A673 (cell line): ENCODE data around the gene DNAAF6. TPM values are rescaled to one million over a fixed set of nuclear protein-coding genes. Genes with fewer than 3 reads are reported as not detected.
"Not testable (repeated sequence)": the region's sequence is repeated elsewhere in the genome, so short reads cannot be mapped to it uniquely, and the experiment has no call there.

Experiments used
- BruUV-seq: library from RNA; stranded (reverse); fragments of 400-500 nt; replicated peaks from 2 replicates; lab custom pipeline; 2021; lab: Mats Ljungman, UMichigan
- CTCF ChIA-PET: fragments of 300-600 bp; sonication (Branson Sonifier 250); formaldehyde crosslinking; loops from one replicate; lab custom pipeline; 2022; ENCODE audit warnings: antibody characterized with exemption; lab: Charles Lee
- POLR2A ChIA-PET: fragments of 300-600 bp; sonication (Branson Sonifier 250); formaldehyde crosslinking; loops from one replicate; lab custom pipeline; 2022; ENCODE audit warnings: antibody characterized with exemption; ENCODE audit not compliant: low non-redundant PET; lab: Charles Lee
- DNase-seq: peaks from one replicate; pipeline ENCODE4 v3.0.0-alpha.2; 2015; ENCODE audit warnings: low spot score
- H3K27ac ChIP-seq: fragments of 200-600 bp; sonication (generic); 2 replicates; pipeline ENCODE4 v1.5.1; 2016; ENCODE audit warnings: mixed run types, low read depth, mild to moderate bottlenecking, mixed read lengths, antibody characterized with exemption, low read length; ENCODE audit not compliant: poor library complexity, severe bottlenecking
- H3K27me3 ChIP-seq: fragments of 200-600 bp; sonication (generic); replicated peaks from 2 replicates; pipeline ENCODE4 v1.6.1; 2017; ENCODE audit warnings: mixed run types, low read depth, mild to moderate bottlenecking, mixed read lengths, antibody characterized with exemption, low read length; ENCODE audit not compliant: insufficient read depth, poor library complexity
- H3K36me3 ChIP-seq: fragments of 200-600 bp; sonication (generic); 2 replicates; pipeline ENCODE4 v1.6.1; 2016; ENCODE audit warnings: mixed run types, mild to moderate bottlenecking, mixed read lengths, antibody characterized with exemption, low read length; ENCODE audit not compliant: insufficient read depth, poor library complexity, severe bottlenecking
- H3K4me1 ChIP-seq: fragments of 200-600 bp; sonication (generic); 2 replicates; pipeline ENCODE4 v1.6.1; 2017; ENCODE audit warnings: mixed run types, mild to moderate bottlenecking, mixed read lengths, antibody characterized with exemption, low read length; ENCODE audit not compliant: insufficient read depth, poor library complexity, severe bottlenecking
- H3K4me3 ChIP-seq: fragments of 200-600 bp; sonication (generic); 2 replicates; pipeline ENCODE4 v1.5.1; 2016; ENCODE audit warnings: low read depth, mixed run types, mild to moderate bottlenecking, mixed read lengths, low read length; ENCODE audit not compliant: poor library complexity, severe bottlenecking
- H3K9me3 ChIP-seq: fragments of 200-600 bp; sonication (generic); 2 replicates; pipeline ENCODE4 v1.6.1; 2016; ENCODE audit warnings: mixed run types, low read depth, mild to moderate bottlenecking, mixed read lengths, antibody characterized with exemption, low read length; ENCODE audit not compliant: poor library complexity, severe bottlenecking
- EZH2 ChIP-seq: fragments of 200-600 bp; sonication (generic); IDR thresholded peaks from 2 replicates; pipeline ENCODE4 v1.6.1; 2017; ENCODE audit warnings: borderline replicate concordance, low read depth, mild to moderate bottlenecking, mixed read lengths, antibody characterized with exemption, low read length; ENCODE audit not compliant: poor library complexity, severe bottlenecking
- intact Hi-C: fragments of 100-400 bp; cut with micrococcal nuclease; formaldehyde crosslinking; loops from one replicate; pipeline ENCODE4 v1.10.0; 2022; ENCODE audit not compliant: unreplicated experiment
- total RNA-seq: library from RNA; stranded (reverse); gene quantifications from 2 replicates; pipeline ENCODE4 v1.2.3, GENCODE V29; 2021
- TF ChIP-seq, protein P1 (sequence below): fragments of 300-800, 200-600 bp; sonication (generic); conservative IDR thresholded peaks from 2 replicates; pipeline ENCODE4 v1.5.1; 2017; ENCODE audit warnings: low read depth, mild to moderate bottlenecking, antibody characterized with exemption, low read length, moderate library complexity, mixed read lengths

DNAAF6 gene
- total RNA-seq, 1 experiment from 2014 or later = not detected

DNA sequence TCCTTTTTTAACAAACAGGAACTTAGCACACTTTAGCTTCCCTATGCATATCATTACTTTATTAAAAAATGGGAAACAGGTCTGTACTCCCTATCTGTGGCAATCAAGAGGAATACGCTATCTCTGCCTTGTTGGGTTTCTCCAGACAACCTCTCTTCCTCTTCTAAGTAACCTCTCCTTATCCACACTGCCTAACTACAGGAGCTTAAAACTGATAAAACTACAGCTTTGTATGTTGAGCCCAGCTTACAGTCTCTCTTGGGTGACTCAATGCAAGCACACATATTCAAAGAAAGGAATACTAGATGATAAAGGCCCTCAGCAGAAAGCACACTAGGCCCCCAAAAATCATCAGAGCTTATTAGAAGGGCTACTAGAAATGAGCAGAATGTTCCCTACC, 9.1 kb upstream of the DNAAF6 start:
- TF ChIP-seq, protein P1, sequence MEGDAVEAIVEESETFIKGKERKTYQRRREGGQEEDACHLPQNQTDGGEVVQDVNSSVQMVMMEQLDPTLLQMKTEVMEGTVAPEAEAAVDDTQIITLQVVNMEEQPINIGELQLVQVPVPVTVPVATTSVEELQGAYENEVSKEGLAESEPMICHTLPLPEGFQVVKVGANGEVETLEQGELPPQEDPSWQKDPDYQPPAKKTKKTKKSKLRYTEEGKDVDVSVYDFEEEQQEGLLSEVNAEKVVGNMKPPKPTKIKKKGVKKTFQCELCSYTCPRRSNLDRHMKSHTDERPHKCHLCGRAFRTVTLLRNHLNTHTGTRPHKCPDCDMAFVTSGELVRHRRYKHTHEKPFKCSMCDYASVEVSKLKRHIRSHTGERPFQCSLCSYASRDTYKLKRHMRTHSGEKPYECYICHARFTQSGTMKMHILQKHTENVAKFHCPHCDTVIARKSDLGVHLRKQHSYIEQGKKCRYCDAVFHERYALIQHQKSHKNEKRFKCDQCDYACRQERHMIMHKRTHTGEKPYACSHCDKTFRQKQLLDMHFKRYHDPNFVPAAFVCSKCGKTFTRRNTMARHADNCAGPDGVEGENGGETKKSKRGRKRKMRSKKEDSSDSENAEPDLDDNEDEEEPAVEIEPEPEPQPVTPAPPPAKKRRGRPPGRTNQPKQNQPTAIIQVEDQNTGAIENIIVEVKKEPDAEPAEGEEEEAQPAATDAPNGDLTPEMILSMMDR = no peak
- no peak for TF ChIP-seq EZH2
- H3K36me3 ChIP-seq = no peaks in the 10 kb centered on the region
- no TSS peak for BruUV-seq
- no peaks in the 10 kb centered on the region for H3K9me3 ChIP-seq
- H3K4me3 ChIP-seq = no peak overlapping the region
- DNase-seq = no peak
- H3K27ac ChIP-seq = no peak overlapping the region
- no peaks in the 10 kb centered on the region for H3K27me3 ChIP-seq
- H3K4me1 ChIP-seq = no peaks in the 10 kb centered on the region
- ChIA-PET CTCF (no interaction called here), POLR2A (no interaction called here)
- intact Hi-C loops = no loop called here

DNA sequence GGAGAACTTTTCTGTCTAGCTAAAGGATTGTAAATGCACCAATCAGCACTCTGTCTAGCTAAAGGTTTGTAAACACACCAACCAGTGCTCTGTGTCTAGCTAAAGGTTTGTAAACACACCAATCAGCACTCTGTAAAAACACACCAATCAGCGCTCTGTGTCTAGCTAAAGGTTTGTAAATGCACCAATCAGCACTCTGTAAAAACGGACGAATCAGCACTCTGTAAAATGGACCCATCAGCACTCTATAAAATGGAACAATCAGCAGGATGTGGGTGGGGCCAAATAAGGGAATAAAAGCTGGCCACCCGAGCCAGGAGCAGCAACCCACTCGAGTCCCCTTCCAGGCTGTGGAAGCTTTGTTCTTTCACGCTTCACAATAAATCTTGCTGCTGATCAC, 8.3 kb upstream of the DNAAF6 start:
- DNase-seq, H3K27ac ChIP-seq, H3K27me3 ChIP-seq, H3K9me3 ChIP-seq, intact Hi-C loops, H3K36me3 ChIP-seq, CTCF ChIA-PET, POLR2A ChIA-PET, H3K4me1 ChIP-seq, H3K4me3 ChIP-seq, BruUV-seq: not testable (repeated sequence)

GRCh38 chrX:107199491-107199890, 6.9 kb upstream of the DNAAF6 start:
- BruUV-seq = no TSS peak
- ChIA-PET CTCF (no interaction called here), POLR2A (no interaction called here)
- no peaks in the 10 kb centered on the region for H3K36me3 ChIP-seq
- H3K27me3 ChIP-seq = no peaks in the 10 kb centered on the region
- H3K9me3 ChIP-seq = no peaks in the 10 kb centered on the region
- DNase-seq = no peak
- no peak overlapping the region for H3K4me3 ChIP-seq
- no peak for TF ChIP-seq EZH2
- TF ChIP-seq, protein P1 = no peak
- intact Hi-C loops = no loop called here
- H3K4me1 ChIP-seq = no peaks in the 10 kb centered on the region
- H3K27ac ChIP-seq = no peak overlapping the region

DNA sequence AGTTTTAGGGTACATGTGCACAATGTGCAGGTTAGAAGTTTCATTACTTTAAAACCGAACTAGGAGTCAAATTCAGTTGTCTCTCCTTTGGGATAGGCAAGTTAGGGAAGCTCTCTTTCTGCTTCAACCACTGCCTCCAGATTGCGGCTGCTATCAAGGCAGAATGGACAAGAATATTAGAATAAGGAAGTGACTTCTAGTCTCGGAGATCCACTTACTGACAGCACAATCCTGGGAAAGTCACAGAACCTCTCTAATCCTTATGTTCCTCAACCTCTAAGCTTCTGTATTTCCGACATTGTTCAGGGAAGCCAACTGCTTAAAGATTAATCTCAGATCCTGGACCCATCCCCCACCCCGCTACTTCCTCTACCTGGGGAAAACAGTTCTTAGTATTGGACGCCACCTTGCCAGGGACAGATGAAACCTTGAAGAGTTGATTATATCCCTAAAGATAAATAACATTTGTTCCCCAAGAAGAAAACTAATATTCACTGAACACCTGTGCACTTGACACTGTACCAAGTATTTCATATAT, 2.3 kb upstream of the DNAAF6 start:
- CTCF ChIA-PET = no interaction called here
- intact Hi-C loops = no loop called here
- no peaks in the 10 kb centered on the region for H3K27me3 ChIP-seq
- no peak overlapping the region for H3K27ac ChIP-seq
- no peak for DNase-seq
- no TSS peak for BruUV-seq
- POLR2A ChIA-PET = no interaction called here
- no peaks in the 10 kb centered on the region for H3K9me3 ChIP-seq
- H3K36me3 ChIP-seq = no peaks in the 10 kb centered on the region
- H3K4me3 ChIP-seq = no peak overlapping the region
- no peaks in the 10 kb centered on the region for H3K4me1 ChIP-seq
- TF ChIP-seq, protein P1 = no peak
- no peak for TF ChIP-seq EZH2
